Measurements from ENCODE around the gene GNRH2.
"Not testable (repeated sequence)": the region's sequence is repeated elsewhere in the genome, so short reads cannot be mapped to it uniquely, and the experiment has no call there.

The GNRH2 gene

GRCh38 chr20:3075315-3075714 lies 31.9 kb downstream of the GNRH2 start:
- DNase-seq: not testable (repeated sequence)

GRCh38 chr20:3077618-3078134 lies 34.3 kb downstream of the GNRH2 start:
- no peak for DNase-seq

- DNase-seq: no peak
These were observed 37.5 kb downstream of the GNRH2 start for GRCh38 chr20:3080939-3081388.

- no peak for DNase-seq
These were observed 38.2 kb downstream of the GNRH2 start for GRCh38 chr20:3081641-3082040.

GRCh38 chr20:3082306-3082951 lies 39.0 kb downstream of the GNRH2 start:
- no peak for DNase-seq

GRCh38 chr20:3082955-3083952 lies 39.8 kb downstream of the GNRH2 start:
- no peak for DNase-seq

- no peak for DNase-seq
These were observed 41.0 kb downstream of the GNRH2 start, which contains the start of gene AVP for GRCh38 chr20:3084283-3084985. AVP (minus strand) TSS chr20:3084724; CDS start chr20:3084674, 50 bp downstream.

- DNase-seq: no peak
These were observed 41.6 kb downstream of the GNRH2 start for GRCh38 chr20:3084986-3085360.

- DNase-seq: no peak
These were observed 42.2 kb downstream of the GNRH2 start for GRCh38 chr20:3085571-3086072.

GRCh38 chr20:3088031-3088430 lies 44.6 kb downstream of the GNRH2 start:
- DNase-seq: no peak

- no peak for DNase-seq
These were observed 47.1 kb downstream of the GNRH2 start for GRCh38 chr20:3090565-3090964.

- peak; percentile 41 to 48 for DNase-seq
These were observed 49.4 kb downstream of the GNRH2 start for GRCh38 chr20:3092611-3093379.

- no peak for DNase-seq
These were observed 50.5 kb downstream of the GNRH2 start for GRCh38 chr20:3093861-3094361.

GRCh38 chr20:3094848-3095629 lies 51.6 kb downstream of the GNRH2 start:
- DNase-seq: no peak

All from activated CD4-positive, alpha-beta T cell treated with anti-CD3 and anti-CD28 coated beads, Interleukin-2, amount 50 U/mL, for 48 hours (primary cell).